HepG2 (cell line): ENCODE data around the gene GDE1. TPM values are rescaled to one million over a fixed set of nuclear protein-coding genes. Genes with fewer than 3 reads are reported as not detected.

ENCODE experiments used
- ARID4A ChIP-seq: sonication (generic); formaldehyde crosslinking; IDR thresholded peaks from 2 replicates; pipeline ENCODE4 v1.5.0; 2020; ENCODE audit warnings: mild to moderate bottlenecking, missing genetic modification reagents, borderline replicate concordance
- CAMTA2 ChIP-seq: sonication (generic); formaldehyde crosslinking; IDR thresholded peaks from 2 replicates; pipeline ENCODE4 v1.4.0; 2020; ENCODE audit warnings: mild to moderate bottlenecking, missing genetic modification reagents, borderline replicate concordance
- CCAR2 ChIP-seq: fragments of 200-400 bp; formaldehyde crosslinking; optimal IDR thresholded peaks from 2 replicates; pipeline ENCODE3; 2018; ENCODE audit warnings: low read depth, mild to moderate bottlenecking, low read length, moderate library complexity
- LRRFIP1 ChIP-seq: sonication (generic); formaldehyde crosslinking; conservative IDR thresholded peaks from 2 replicates; pipeline ENCODE4 v1.4.0; 2020; ENCODE audit warnings: missing genetic modification reagents
- MATR3 ChIP-seq: sonication (generic); formaldehyde crosslinking; IDR thresholded peaks from 2 replicates; pipeline ENCODE4 v1.4.0; 2020; ENCODE audit warnings: missing genetic modification reagents
- MTERF4 ChIP-seq: sonication (generic); formaldehyde crosslinking; IDR thresholded peaks from 2 replicates; pipeline ENCODE4 v1.8.0; 2023; ENCODE audit warnings: mild to moderate bottlenecking, missing genetic modification reagents
- MYNN ChIP-seq: sonication (generic); formaldehyde crosslinking; IDR thresholded peaks from 2 replicates; pipeline ENCODE4 v1.4.0; 2020; ENCODE audit warnings: mild to moderate bottlenecking, low read depth, missing genetic modification reagents
- NCOA1 ChIP-seq: sonication (generic); formaldehyde crosslinking; IDR thresholded peaks from 2 replicates; pipeline ENCODE4 v1.9.0; 2021; ENCODE audit warnings: missing genetic modification reagents
- NR2F1 ChIP-seq, 2 experiments: fragments of 450-650 bp in 1 of 2; formaldehyde crosslinking in 1 of 2; IDR thresholded peaks; 2 replicates each; pipeline versions ENCODE4 v1.5.0 to v1.6.1; 2016 to 2020; ENCODE audit warnings: mild to moderate bottlenecking in 1 of 2, missing compliant biosample characterization in 1 of 2, missing genetic modification reagents in 1 of 2, moderate library complexity in 1 of 2
- POLR2G ChIP-seq: fragments of 200-400 bp; formaldehyde crosslinking; IDR thresholded peaks from 2 replicates; pipeline ENCODE4 v1.6.1; 2018; ENCODE audit warnings: mild to moderate bottlenecking, low read depth, low read length, moderate library complexity
- PREB ChIP-seq: sonication (generic); formaldehyde crosslinking; IDR thresholded peaks from 2 replicates; pipeline ENCODE4 v1.4.0; 2020; ENCODE audit warnings: missing genetic modification reagents
- TBL1XR1 ChIP-seq: fragments of 150-350 bp; IDR thresholded peaks from 2 replicates; pipeline ENCODE4 v1.6.1; 2014; ENCODE audit warnings: borderline replicate concordance, low read length; ENCODE audit not compliant: partially characterized antibody
- THAP7 ChIP-seq: sonication (generic); formaldehyde crosslinking; IDR thresholded peaks from 2 replicates; pipeline ENCODE4 v1.8.1; 2023; ENCODE audit warnings: mild to moderate bottlenecking, missing genetic modification reagents
- ZFP1 ChIP-seq: IDR thresholded peaks from 2 replicates; pipeline ENCODE4 v1.6.1; 2016
- ZNF33B ChIP-seq: sonication (generic); formaldehyde crosslinking; IDR thresholded peaks from 2 replicates; pipeline ENCODE4 v1.5.1; 2020; ENCODE audit warnings: mild to moderate bottlenecking, missing genetic modification reagents
- ZNF446 ChIP-seq: sonication (generic); formaldehyde crosslinking; IDR thresholded peaks from 2 replicates; pipeline ENCODE4 v1.5.0; 2020; ENCODE audit warnings: mild to moderate bottlenecking, missing genetic modification reagents
- ZNF501 ChIP-seq: sonication (generic); formaldehyde crosslinking; IDR thresholded peaks from 2 replicates; pipeline ENCODE4 v1.5.1; 2020; ENCODE audit warnings: mild to moderate bottlenecking, moderate library complexity, missing genetic modification reagents
- ZNF552 ChIP-seq: sonication (generic); formaldehyde crosslinking; IDR thresholded peaks from 2 replicates; pipeline ENCODE4 v1.9.0; 2022; ENCODE audit warnings: missing genetic modification reagents, mild to moderate bottlenecking, borderline replicate concordance
- ZNF788 ChIP-seq: sonication (generic); formaldehyde crosslinking; IDR thresholded peaks from 2 replicates; pipeline ENCODE4 v1.5.0; 2020; ENCODE audit warnings: mild to moderate bottlenecking, missing genetic modification reagents, borderline replicate concordance
- polyA plus RNA-seq, 8 experiments: library from polyadenylated mRNA; depleted of rRNA in 3 of 8; stranded (reverse) in 7 of 8; unstranded in 1 of 8; fragments of >200 nt; fragmentation: Illumina TruSeq in 4 of 8; extraction: Trizol in 4 of 8; gene quantifications; 2 replicates each; pipeline versions ENCODE4 v1.2.1 to v1.2.3, GENCODE V29; 2011 to 2016; ENCODE audit warnings: low read depth in 4 of 8, missing spikeins in 1 of 8, mixed read lengths in 1 of 8; ENCODE audit not compliant: insufficient read depth in 1 of 8
- total RNA-seq, 5 experiments: library from RNA; depleted of rRNA; stranded (reverse); fragments of >200 nt; fragmentation: Illumina TruSeq; extraction: Trizol; gene quantifications; 2 replicates each; pipeline ENCODE4 v1.2.3, GENCODE V29; 2016; ENCODE audit warnings: low read depth in 1 of 5

Gene GDE1
- total and polyA plus RNA-seq, 2 of the 13 experiments (the other 11 are each of a cell fraction or from before 2014, with no cell fraction given) = 35.9 to 59.0 TPM

- TF ChIP-seq MYNN (CRISPR knock-in tag) (0 out of 2 replicates have a peak, but pooled peaks have one; percentile 73), ZNF33B (CRISPR knock-in tag) (no peak), ZNF446 (CRISPR knock-in tag) (no peak; the same call in 1 of the 2 replicates), ZFP1 (CRISPR knock-in tag) (peak; percentile 21; the same call in 1 of the 2 replicates), CCAR2 (no peak), CAMTA2 (CRISPR knock-in tag) (peak; percentile 73; the same call in 1 of the 2 replicates), NCOA1 (CRISPR knock-in tag) (no peak), POLR2G (peak; percentile 83), MATR3 (CRISPR knock-in tag) (peak; percentile 57; the same call in 1 of the 2 replicates), TBL1XR1 (peak; percentile 88), NR2F1 (CRISPR knock-in tag; IDR thresholded peaks at IDR 0.05) (no peak), ZNF552 (0 out of 2 replicates have a peak, but pooled peaks have one; percentile 25), THAP7 (no peak; the same call in 1 of the 2 replicates), ZNF501 (CRISPR knock-in tag) (peak; percentile 87), LRRFIP1 (CRISPR knock-in tag) (no peak), ZNF788 (CRISPR knock-in tag) (peak; percentile 93; the same call in 1 of the 2 replicates), ARID4A (CRISPR knock-in tag) (peak; percentile 99), MTERF4 (CRISPR knock-in tag) (no peak; the same call in 1 of the 2 replicates), PREB (CRISPR knock-in tag) (no peak)
Measured at GRCh38 chr16:19523559-19524355, 1.9 kb upstream of the GDE1 start, which contains the start of gene CCP110 (continued).
